Adrenal gland (tissue), 12 donors: ENCODE results near the gene PCDH9. TPM values are rescaled to one million over a fixed set of nuclear protein-coding genes. Genes with fewer than 3 reads are reported as not detected.

Experiments used
- DNase-seq, 7 donors: peaks; one replicate each; pipeline ENCODE4 v3.0.0-alpha.2; 2019 to 2020
- H3K27ac ChIP-seq, 5 donors: fragments of 200-600 bp; sonication (generic) in 4 of 5; 1 replicate in 3 of 5; 2 replicates in 2 of 5; pipeline versions ENCODE4 v1.5.1 to v1.8.0; 2016 to 2020; ENCODE audit warnings: mild to moderate bottlenecking in 1 of 5
- H3K27me3 ChIP-seq: fragments of 200-600 bp; 2 replicates; pipeline ENCODE4 v1.8.0; 2021
- H3K36me3 ChIP-seq, 2 donors: fragments of 200-600 bp; replicated peaks in 1 of 2; 1 replicate in 1 of 2; 2 replicates in 1 of 2; pipeline versions ENCODE4 v1.5.1 to v1.8.0; 2018 to 2022
- H3K4me1 ChIP-seq, 2 donors: fragments of 200-600 bp; replicated peaks in 1 of 2; 1 replicate in 1 of 2; 2 replicates in 1 of 2; pipeline versions ENCODE4 v1.5.1 to v1.8.0; 2018 to 2021
- H3K4me3 ChIP-seq, 4 donors: fragments of 200-600 bp; sonication (generic) in 3 of 4; one replicate each; pipeline ENCODE4 v1.5.1; 2016 to 2018
- H3K9me3 ChIP-seq, 3 donors: fragments of 200-600 bp; sonication (generic) in 1 of 3; replicated peaks in 1 of 3; 1 replicate in 2 of 3; 2 replicates in 1 of 3; pipeline versions ENCODE4 v1.5.1 to v1.8.0; 2016 to 2021
- CTCF ChIP-seq, 6 experiments: fragments of 450-650 bp in 4 of 6; fragments of 200-600 bp in 2 of 6; sonication (generic) in 1 of 6; IDR thresholded peaks; 1 replicate in 5 of 6; 2 replicates in 1 of 6; pipeline versions ENCODE4 v1.5.1 to v1.8.0; 2016 to 2021; ENCODE audit warnings: antibody characterized with exemption in 6 of 6, mild to moderate bottlenecking in 2 of 6, moderate library complexity in 1 of 6
- POLR2A ChIP-seq, 2 donors: fragments of 450-650 bp; IDR thresholded peaks; one replicate each; pipeline ENCODE4 v1.6.1; 2017; ENCODE audit warnings: antibody characterized with exemption in 2 of 2, mild to moderate bottlenecking in 2 of 2, moderate library complexity in 1 of 2
- WGBS, 4 donors: extraction: QIAGEN DNeasy Blood & Tissue Kit in 2 of 4; methylation state at CpG; one replicate each; pipeline versions ENCODE4 v1.1.5 to v1.1.7; 2013 to 2017; 5-methylcytosine and 5-hydroxymethylcytosine counted together
- intact Hi-C, 2 donors: fragments of 100-400 bp; cut with DNase I; formaldehyde crosslinking; loops; one replicate each; pipeline versions ENCODE4 v1.14.1 to v1.15.0; 2022 to 2023
- polyA plus RNA-seq, 3 donors: library from polyadenylated mRNA; stranded (reverse); fragments of 200-250 nt in 2 of 3; fragments of 350-450 nt in 1 of 3; fragmentation: Illumina TruSeq in 1 of 3; extraction: RNeasy Lipid Tissue Mini Kit (QIAGEN cat#74804) in 1 of 3; gene quantifications; one replicate each; pipeline ENCODE4 v1.2.3, GENCODE V29; 2013 to 2014
- total RNA-seq, 9 donors: library from RNA; depleted of rRNA in 4 of 9; stranded (reverse); fragments of >200 nt in 4 of 9; fragments of 120-200 nt in 1 of 9; fragmentation: NEBNext Ultra II Directional in 1 of 9; extraction: Animal tissue kit (Norgen Biotek cat#: 25700) in 1 of 9; gene quantifications; one replicate each; pipeline versions ENCODE4 v1.1.0 to v1.2.4, GENCODE V29; 2013 to 2023
- donor health status: healthy with polysubstance abuse.
- donor health status: Bipolar disorder and iron deficiency.
- donor health status: DM: yes; HTN: yes; CAD: no.
- donor health status: DM: no; HTN: no; CAD: no.
- donor health status: DM: no; HTN: no; CAD: no.
- donor health status: DM: yes; HTN: yes; CAD: no.

Gene PCDH9
- total and polyA plus RNA-seq, 12 donors, result 0.71 to 10.9 (median 3.6) TPM

GRCh38 chr13:66977161-66977560 is 253.0 kb downstream of the PCDH9 start:
- H3K36me3 ChIP-seq, result no peaks in the 10 kb centered on the region
- no peaks in the 10 kb centered on the region for H3K9me3 ChIP-seq
- H3K27me3 ChIP-seq, result no peaks in the 10 kb centered on the region
- no peak for DNase-seq
- TF ChIP-seq POLR2A (IDR thresholded peaks at IDR 0.05) (no peak), CTCF (IDR thresholded peaks at IDR 0.05) (no peak)
- 72 to 79% (median 77%) methylated on average over 4 of the region's 4 CpGs for WGBS, 4 donors
- no peaks in the 10 kb centered on the region for H3K4me1 ChIP-seq
- no peak overlapping the region for H3K4me3 ChIP-seq
- no peak overlapping the region for H3K27ac ChIP-seq
- intact Hi-C loops, result no loop called here

- Histone ChIP-seq H3K4me1 (no peaks in the 10 kb centered on the region), H3K4me3 (no peak overlapping the region), H3K27me3 (no peaks in the 10 kb centered on the region), H3K36me3 (no peaks in the 10 kb centered on the region), H3K27ac (no peak overlapping the region), H3K9me3 (no peaks in the 10 kb centered on the region)
- WGBS, 4 donors, result 68 to 83% (median 70%) methylated on average over 1 of the region's 1 CpG
- TF ChIP-seq POLR2A (IDR thresholded peaks at IDR 0.05), result no peak
- TF ChIP-seq CTCF (IDR thresholded peaks at IDR 0.05), result no peak
- DNase-seq, result no peak
- intact Hi-C loops, result no loop called here
These were observed 255.2 kb downstream of the PCDH9 start for GRCh38 chr13:66974889-66975288.

DNA sequence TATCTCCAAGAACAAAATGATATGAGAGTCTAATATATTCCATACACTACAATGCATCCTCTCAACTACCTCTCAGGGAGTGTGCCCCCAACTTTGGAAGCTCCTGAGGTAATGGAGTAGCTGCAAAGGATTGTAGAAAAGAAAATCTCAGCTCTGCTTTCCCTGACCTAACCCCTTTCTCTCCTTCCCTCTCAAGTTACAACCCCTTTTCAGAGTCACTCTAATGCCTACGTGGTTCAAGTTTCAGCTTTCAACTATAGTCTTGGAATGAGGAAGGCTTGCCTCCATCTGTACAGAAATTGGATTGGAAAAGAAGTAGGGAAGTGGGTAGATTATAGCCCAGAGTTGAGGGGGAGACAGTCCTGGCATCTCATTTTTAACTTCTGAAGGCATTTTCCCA is 256.0 kb downstream of the PCDH9 start:
- TF ChIP-seq CTCF (IDR thresholded peaks at IDR 0.05) (no peak), POLR2A (IDR thresholded peaks at IDR 0.05) (no peak)
- intact Hi-C loops, result no loop called here
- Histone ChIP-seq H3K9me3 (no peaks in the 10 kb centered on the region), H3K4me1 (no peaks in the 10 kb centered on the region), H3K4me3 (no peak overlapping the region), H3K27me3 (no peaks in the 10 kb centered on the region), H3K36me3 (no peaks in the 10 kb centered on the region), H3K27ac (no peak overlapping the region)
- WGBS, 4 donors, result 85 to 95% (median 90%) methylated on average over 1 of the region's 1 CpG
- DNase-seq, result no peak

GRCh38 chr13:66972659-66973058 is 257.5 kb downstream of the PCDH9 start:
- WGBS, 4 donors, result 84 to 87% (median 86%) methylated on average over 3 of the region's 3 CpGs
- H3K27ac ChIP-seq, result no peak overlapping the region
- H3K4me3 ChIP-seq, result no peak overlapping the region
- no peaks in the 10 kb centered on the region for H3K27me3 ChIP-seq
- intact Hi-C loops, result no loop called here
- no peaks in the 10 kb centered on the region for H3K36me3 ChIP-seq
- DNase-seq, result no peak
- no peaks in the 10 kb centered on the region for H3K9me3 ChIP-seq
- TF ChIP-seq POLR2A (IDR thresholded peaks at IDR 0.05), result no peak
- TF ChIP-seq CTCF (IDR thresholded peaks at IDR 0.05), result no peak
- H3K4me1 ChIP-seq, result no peaks in the 10 kb centered on the region
